Right cardiac atrium (tissue), 5 donors: Measurements from ENCODE around the gene NPC1. TPM values are rescaled to one million over a fixed set of nuclear protein-coding genes. Genes with fewer than 3 reads are reported as not detected.

Experiments
- polyA plus RNA-seq: library from polyadenylated mRNA; stranded (reverse); fragments of 200-250 nt; gene quantifications from one replicate; pipeline ENCODE4 v1.2.3, GENCODE V29; 2013
- total RNA-seq, 4 donors: library from RNA; stranded (reverse); fragmentation: NEBNext Ultra II Directional; extraction: Animal tissue kit (Norgen Biotek cat#: 25700); gene quantifications; one replicate each; pipeline ENCODE4 v1.2.1, GENCODE V29; 2021
- donor health status: healthy with polysubstance abuse.
- donor health status: DM: no; HTN: yes; CAD: no.
- donor health status: DM: no; HTN: no; CAD: no.
- donor health status: DM: no; HTN: yes; CAD: no; lungs with severe emphysema.
- donor health status: DM: yes; HTN: yes; CAD: no.

The NPC1 gene
- total and polyA plus RNA-seq, 5 donors, result 12.8 to 22.1 (median 13.4) TPM

Other genes with a start within 250 kb of the NPC1 start
- 10 to 100 TPM; 49.0 to 52.3 (median 50.8) TPM for gene RIOK3, start 133.2 kb downstream of the NPC1 start, total RNA-seq
- gene RIOK3, start 133.2 kb downstream of the NPC1 start, polyA plus RNA-seq, result 31.3 TPM
- gene RMC1, start 83.0 kb downstream of the NPC1 start, total RNA-seq, result 10 to 100 TPM; 12.2 to 14.6 (median 13.8) TPM
- gene RMC1, start 83.0 kb downstream of the NPC1 start, polyA plus RNA-seq, result 17.6 TPM
- 1 to 10 TPM; 3.1 to 3.9 (median 3.4) TPM for gene ANKRD29, start 76.4 kb upstream of the NPC1 start, total RNA-seq
- 3.2 TPM for gene ANKRD29, start 76.4 kb upstream of the NPC1 start, polyA plus RNA-seq
- gene LAMA3, start 102.9 kb upstream of the NPC1 start, total RNA-seq, result 1 to 10 TPM; 3.6 to 5.4 (median 4.5) TPM
- 1.7 TPM for gene LAMA3, start 102.9 kb upstream of the NPC1 start, polyA plus RNA-seq